HCT116 (cell line): ENCODE data around the gene CDH3. TPM values are rescaled to one million over a fixed set of nuclear protein-coding genes. Genes with fewer than 3 reads are reported as not detected.

Experiments
- ATAC-seq: fragments of 200-7000 bp; cut with Tn5 transposase; 2 replicates; pipeline ENCODE4 v1.9.1; 2020; ENCODE audit warnings: mild to moderate bottlenecking, moderate library complexity
- BruUV-seq: library from RNA; stranded (reverse); fragments of 400-500 nt; replicated peaks from 2 replicates; lab custom pipeline; 2021; lab: Mats Ljungman, UMichigan
- CTCF ChIA-PET: fragments of 300-600 bp; sonication (Branson Sonifier 250); formaldehyde crosslinking; loops from one replicate; lab custom pipeline; 2021; ENCODE audit warnings: antibody characterized with exemption; lab: Charles Lee
- POLR2A ChIA-PET: fragments of 300-600, 350-600 bp; sonication (Branson Sonifier 250); formaldehyde crosslinking; loops from one replicate; lab custom pipeline; 2021; ENCODE audit warnings: antibody characterized with exemption; lab: Charles Lee
- RAD21 ChIA-PET, 2 experiments: fragments of 300-600 bp; sonication (Branson Sonifier 250); formaldehyde crosslinking; loops; one replicate each; lab custom pipeline; 2023; ENCODE audit warnings: low total read pairs in 2 of 2; ENCODE audit not compliant: uncharacterized antibody in 2 of 2, unreplicated experiment in 2 of 2, low non-redundant PET in 1 of 2; lab: Charles Lee
- DNase-seq: peaks from one replicate; pipeline ENCODE4 v3.0.0-alpha.2; 2010; ENCODE audit warnings: low read depth, low spot score
- H2AFZ ChIP-seq: fragments of 200-600 bp; shearing (Covaris generic), sonication (generic); 2 replicates; pipeline ENCODE4 v1.6.1; 2017; ENCODE audit warnings: low read depth, mixed run types, mixed read lengths, antibody characterized with exemption, low read length; ENCODE audit not compliant: poor library complexity, severe bottlenecking
- H3K27ac ChIP-seq: 2 replicates; pipeline ENCODE4 v1.5.1; 2012; ENCODE audit warnings: low read depth, low read length
- H3K27me3 ChIP-seq: fragments of 200-600 bp; sonication (generic); 2 replicates; pipeline ENCODE4 v1.6.1; 2016; ENCODE audit warnings: mixed run types, low read length, mixed read lengths; ENCODE audit not compliant: insufficient read depth
- H3K36me3 ChIP-seq, 2 experiments: fragments of 200-500 bp in 1 of 2; fragments of 200-600 bp in 1 of 2; sonication (Bioruptor generic) in 1 of 2; sonication (generic) in 1 of 2; 2 replicates each; pipeline versions ENCODE4 v1.5.1 to v1.6.1; 2014 to 2016; ENCODE audit warnings: low read length in 2 of 2, inconsistent platforms in 1 of 2, mixed read lengths in 1 of 2, mixed run types in 1 of 2; ENCODE audit not compliant: insufficient read depth in 2 of 2, control insufficient read depth in 1 of 2
- H3K4me1 ChIP-seq, 2 experiments: fragments of 200-600 bp in 1 of 2; sonication (generic) in 1 of 2; 2 replicates each; pipeline versions ENCODE4 v1.5.1 to v1.6.1; 2012 to 2017; ENCODE audit warnings: low read length in 2 of 2, inconsistent platforms in 1 of 2, mild to moderate bottlenecking in 1 of 2, mixed read lengths in 1 of 2, mixed run types in 1 of 2, moderate library complexity in 1 of 2; ENCODE audit not compliant: insufficient read depth in 2 of 2, control insufficient read depth in 1 of 2
- H3K4me2 ChIP-seq: fragments of 200-600 bp; sonication (generic); 2 replicates; pipeline ENCODE4 v1.6.1; 2017; ENCODE audit warnings: mixed run types, low read length, mixed read lengths
- H3K4me3 ChIP-seq, 2 experiments: fragments of 200-600 bp in 1 of 2; sonication (generic) in 1 of 2; replicated peaks in 1 of 2; 2 replicates each; pipeline ENCODE4 v1.5.1; 2011 to 2016; ENCODE audit warnings: low read length in 2 of 2, control low read depth in 1 of 2, low read depth in 1 of 2, mild to moderate bottlenecking in 1 of 2, mixed read lengths in 1 of 2, mixed run types in 1 of 2
- H3K79me2 ChIP-seq: fragments of 200-600 bp; sonication (generic); 2 replicates; pipeline ENCODE4 v1.6.1; 2017; ENCODE audit warnings: mild to moderate bottlenecking, mixed run types, low read length, moderate library complexity, mixed read lengths; ENCODE audit not compliant: insufficient read depth
- H3K9ac ChIP-seq: fragments of 200-600 bp; sonication (generic); 2 replicates; pipeline ENCODE4 v1.6.1; 2016; ENCODE audit warnings: low read length, mixed read lengths
- H3K9me2 ChIP-seq: fragments of 200-600 bp; sonication (generic), shearing (Covaris generic); 2 replicates; pipeline ENCODE4 v1.6.1; 2017; ENCODE audit warnings: mixed run types, mild to moderate bottlenecking, moderate library complexity; ENCODE audit not compliant: insufficient read depth
- H3K9me3 ChIP-seq, 2 experiments: fragments of 200-500 bp in 1 of 2; fragments of 200-600 bp in 1 of 2; sonication (Bioruptor generic) in 1 of 2; sonication (generic) in 1 of 2; 2 replicates each; pipeline ENCODE4 v1.6.1; 2014 to 2017; ENCODE audit warnings: low read length in 2 of 2, mixed read lengths in 2 of 2, inconsistent platforms in 1 of 2, low read depth in 1 of 2, mild to moderate bottlenecking in 1 of 2, mixed run types in 1 of 2, moderate library complexity in 1 of 2; ENCODE audit not compliant: control insufficient read depth in 1 of 2, insufficient read depth in 1 of 2
- H4K20me1 ChIP-seq: fragments of 200-600 bp; sonication (generic), shearing (Covaris generic); 2 replicates; pipeline ENCODE4 v1.6.1; 2017; ENCODE audit warnings: mixed run types, mild to moderate bottlenecking, moderate library complexity; ENCODE audit not compliant: insufficient read depth
- ATF3 ChIP-seq: IDR thresholded peaks from 2 replicates; pipeline ENCODE4 v1.6.1; 2012
- CTCF ChIP-seq, 3 experiments: fragments of 200-600 bp in 1 of 3; sonication (generic) in 1 of 3; IDR thresholded peaks in 2 of 3; conservative IDR thresholded peaks in 1 of 3; 2 replicates each; pipeline ENCODE4 v1.5.1; 2012 to 2017; ENCODE audit warnings: low read depth in 2 of 3, low read length in 2 of 3, antibody characterized with exemption in 1 of 3, borderline replicate concordance in 1 of 3, control low read depth in 1 of 3, mild to moderate bottlenecking in 1 of 3, mixed read lengths in 1 of 3, mixed run types in 1 of 3, moderate library complexity in 1 of 3; ENCODE audit not compliant: insufficient read depth in 1 of 3
- EGR1 ChIP-seq: IDR thresholded peaks from 2 replicates; pipeline ENCODE4 v1.6.1; 2012; ENCODE audit warnings: low read depth
- ELF1 ChIP-seq: IDR thresholded peaks from 2 replicates; pipeline ENCODE4 v1.6.1; 2012; ENCODE audit warnings: low read depth, borderline replicate concordance
- FOSL1 ChIP-seq: IDR thresholded peaks from 2 replicates; pipeline ENCODE4 v1.6.1; 2012; ENCODE audit warnings: low read depth
- JUND ChIP-seq: IDR thresholded peaks from 2 replicates; pipeline ENCODE4 v1.6.1; 2012
- MAX ChIP-seq: IDR thresholded peaks from 2 replicates; pipeline ENCODE4 v1.6.1; 2012
- POLR2A ChIP-seq: IDR thresholded peaks from 2 replicates; pipeline ENCODE4 v1.7.0; 2011; ENCODE audit warnings: borderline replicate concordance; ENCODE audit not compliant: insufficient read depth, insufficient read length; ENCODE audit errors: extremely low read depth
- REST ChIP-seq: IDR thresholded peaks from 2 replicates; pipeline ENCODE4 v1.6.1; 2012; ENCODE audit warnings: low read depth
- SP1 ChIP-seq: IDR thresholded peaks from 2 replicates; pipeline ENCODE4 v1.6.1; 2012; ENCODE audit warnings: low read depth
- TCF7L2 ChIP-seq: IDR thresholded peaks from 2 replicates; pipeline ENCODE4 v1.7.0; 2011; ENCODE audit warnings: borderline replicate concordance, inconsistent platforms; ENCODE audit not compliant: insufficient read depth, insufficient read length; ENCODE audit errors: extremely low read depth
- ZFX ChIP-seq: fragments of 450-650 bp; IDR thresholded peaks from 2 replicates; pipeline ENCODE4 v1.6.1; 2017
- intact Hi-C: fragments of 100-400 bp; cut with micrococcal nuclease; formaldehyde crosslinking; loops from 2 replicates; pipeline ENCODE4 v1.10.0; 2022
- total RNA-seq: library from RNA; stranded (reverse); gene quantifications from one replicate; pipeline ENCODE4 v1.2.1, GENCODE V29; 2021; ENCODE audit not compliant: unreplicated experiment

CDH3 gene
- total RNA-seq, 1 experiment from 2014 or later: 94.7 TPM

- Histone ChIP-seq H3K4me3 (no peak overlapping the region), H3K27ac (no peak overlapping the region), H3K9me2 (no peaks in the 10 kb centered on the region), H3K9ac (no peak overlapping the region), H4K20me1 (no peaks in the 10 kb centered on the region), H3K36me3 (no peaks in the 10 kb centered on the region; a peak in 1 of 4 replicates), H3K79me2 (peaks cover 24% of the 10 kb centered on the region)
- intact Hi-C loops: no loop called here
- CTCF ChIA-PET: no interaction called here
- no peak for ATAC-seq
- RAD21 ChIA-PET: no interaction called here
- no TSS peak for BruUV-seq
- TF ChIP-seq TCF7L2: no peak
- TF ChIP-seq MAX: no peak
- no peak for TF ChIP-seq EGR1
- no peak for TF ChIP-seq JUND
- TF ChIP-seq POLR2A: no peak
- TF ChIP-seq, all 23 proteins: peak for 0
- Histone ChIP-seq H2AFZ (no peak overlapping the region), H3K4me1 (peaks cover 21 to 38% of the 10 kb centered on the region in 2 experiments), H3K9me3 (no peaks in the 10 kb centered on the region), H3K4me2 (no peak overlapping the region), H3K27me3 (no peaks in the 10 kb centered on the region)
- POLR2A ChIA-PET: no interaction called here
- DNase-seq: no peak
These were observed 2.5 kb upstream of the CDH3 start for GRCh38 chr16:68642436-68643101.

GRCh38 chr16:68643227-68643626, 1.9 kb upstream of the CDH3 start:
- H3K27me3 ChIP-seq: no peaks in the 10 kb centered on the region
- no peaks in the 10 kb centered on the region for H4K20me1 ChIP-seq
- CTCF ChIA-PET: interaction anchor here (2.2 to 2.5 kb wide), 2 partner anchors 15 to 53 kb away, joined by 6 to 10 read pairs; no protein-coding TSS in a partner anchor
- H3K4me1 ChIP-seq: peaks cover 21 to 38% of the 10 kb centered on the region in 2 experiments
- intact Hi-C loops: no loop called here
- TF ChIP-seq REST: no peak
- no peak for TF ChIP-seq ZFX
- no peak for TF ChIP-seq FOSL1
- no peak for TF ChIP-seq SP1
- no peak for TF ChIP-seq ATF3
- TF ChIP-seq ELF1: no peak
- TF ChIP-seq CTCF (IDR thresholded peaks at IDR 0.05 in 2 of 3, conservative IDR thresholded peaks at IDR 0.05 in 1 of 3; ENCODE audit: borderline replicate concordance in 1 of 3, insufficient read depth in 1 of 3, low read depth in 2 of 3, low read length in 2 of 3): no peak
- TF ChIP-seq, all 23 proteins: peak for 0
- H3K4me3 ChIP-seq: no peak overlapping the region
- no TSS peak for BruUV-seq
- no peak overlapping the region for H3K4me2 ChIP-seq
- H3K9me3 ChIP-seq: no peaks in the 10 kb centered on the region
- ATAC-seq: no peak
- peaks cover 31% of the 10 kb centered on the region for H3K79me2 ChIP-seq
- no peaks in the 10 kb centered on the region for H3K9me2 ChIP-seq
- peaks cover 0 to 5% of the 10 kb centered on the region in 2 experiments; a peak in 1 of 4 replicates for H3K36me3 ChIP-seq
- H3K9ac ChIP-seq: no peak overlapping the region
- H3K27ac ChIP-seq: no peak overlapping the region
- ChIA-PET RAD21 (no interaction called here), POLR2A (no interaction called here)
- no peak overlapping the region for H2AFZ ChIP-seq
- DNase-seq: no peak
